Neural progenitor cell (in vitro differentiated cells): Measurements from ENCODE around the gene METTL5.

Experiments used
- CTCF ChIP-seq: fragments of 200-600 bp; sonication (generic); IDR thresholded peaks from 2 replicates; pipeline ENCODE4 v1.5.1; 2017; ENCODE audit warnings: antibody characterized with exemption, mild to moderate bottlenecking
- EZH2 ChIP-seq: fragments of 200-600 bp; sonication (generic); IDR thresholded peaks from 2 replicates; pipeline ENCODE4 v1.6.1; 2017; ENCODE audit warnings: antibody characterized with exemption, mild to moderate bottlenecking, moderate library complexity
- EZH2phosphoT487 ChIP-seq: fragments of 200-600 bp; sonication (generic); IDR thresholded peaks from 2 replicates; pipeline ENCODE4 v1.6.1; 2017; ENCODE audit warnings: antibody characterized with exemption

- TF ChIP-seq CTCF (no peak), EZH2 (no peak), EZH2phosphoT487 (no peak)
Measured at GRCh38 chr2:169775765-169776164, 48.9 kb downstream of the METTL5 start.
